ENCODE measurements around the gene FAM83C.

GRCh38 chr20:35340436-35340835 is 48.2 kb upstream of the FAM83C start:
- TF ChIP-seq YY1 (IDR thresholded peaks at IDR 0.05; ENCODE audit: low read depth) (no peak), FOXM1 (IDR thresholded peaks at IDR 0.05; ENCODE audit: borderline replicate concordance, low read depth) (no peak), RAD21 (IDR thresholded peaks at IDR 0.05; ENCODE audit: low read depth) (no peak)
